Measurements from ENCODE around the gene HAUS5. TPM values are rescaled to one million over a fixed set of nuclear protein-coding genes. Genes with fewer than 3 reads are reported as not detected.
A peak's percentile ranks its signal among the peaks of the same experiment; 100 is the strongest.

HAUS5 gene
- total RNA-seq, 2 donors from 2014 or later, result 5.0 to 17.0 TPM

- Histone ChIP-seq H3K9ac (ENCODE audit: low read depth in 2 of 2, low read length in 2 of 2) (no peak overlapping the region), H3K36me3 (no peaks in the 10 kb centered on the region), H3K9me3 (no peaks in the 10 kb centered on the region), H3K4me1 (no peaks in the 10 kb centered on the region), H3K4me3 (no peak overlapping the region), H3K27ac (no peak overlapping the region), H3K27me3 (peaks cover 18% of the 10 kb centered on the region)
- no peak for DNase-seq
- intact Hi-C loops (cut with DNase I), result no loop called here
- no peak for TF ChIP-seq CTCF (IDR thresholded peaks at IDR 0.05)
These were observed 59.3 kb downstream of the HAUS5 start for GRCh38 chr19:35671818-35672217.

DNA sequence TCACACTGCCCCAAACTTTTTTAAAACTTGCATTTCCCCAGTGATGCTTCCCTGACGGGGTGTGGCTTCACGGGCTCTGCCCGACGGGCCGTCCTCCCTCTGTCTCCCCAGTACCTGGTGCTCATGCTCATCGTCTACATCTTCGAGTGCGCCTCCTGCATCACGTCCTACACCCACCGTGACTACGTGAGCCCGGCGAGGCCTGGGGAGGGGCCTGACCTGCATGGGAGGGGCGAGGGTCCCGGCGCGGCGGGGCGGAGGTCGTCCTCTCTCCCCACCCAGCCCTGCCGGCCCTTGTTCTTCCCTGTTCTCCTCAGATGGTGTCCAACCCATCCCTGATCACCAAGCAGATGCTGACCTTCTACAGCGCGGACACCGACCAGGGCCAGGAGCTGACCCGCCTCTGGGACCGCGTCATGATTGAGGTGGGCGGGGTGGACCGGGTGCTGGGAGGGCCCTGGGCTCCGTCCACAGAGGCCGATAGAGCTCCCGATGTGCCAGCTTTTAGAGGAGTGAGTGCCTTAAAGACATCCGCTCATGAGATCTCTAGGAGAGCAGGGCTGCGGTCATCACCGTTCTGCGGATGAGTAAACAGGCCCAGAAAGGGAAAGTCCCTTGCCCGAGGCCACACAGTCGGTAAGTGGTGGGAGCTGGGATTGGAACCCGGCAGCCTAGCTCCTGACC is 60.7 kb downstream of the HAUS5 start:
- TF ChIP-seq CTCF (IDR thresholded peaks at IDR 0.05), result no peak
- H3K9ac ChIP-seq (ENCODE audit: low read depth in 2 of 2, low read length in 2 of 2), result no peak overlapping the region
- no peaks in the 10 kb centered on the region for H3K36me3 ChIP-seq
- DNase-seq, result no peak
- H3K4me3 ChIP-seq, result peak overlapping the region; percentile 28
- no peak overlapping the region for H3K27ac ChIP-seq
- intact Hi-C loops (cut with DNase I), result no loop called here
- peaks cover 18% of the 10 kb centered on the region for H3K27me3 ChIP-seq
- no peaks in the 10 kb centered on the region for H3K9me3 ChIP-seq
- no peaks in the 10 kb centered on the region for H3K4me1 ChIP-seq

Other genes with a start within 250 kb of the HAUS5 start
- not detected for gene GPR42, start 241.7 kb upstream of the HAUS5 start, total RNA-seq
- gene FFAR2, start 164.5 kb upstream of the HAUS5 start, total RNA-seq, result under 1 TPM; 0.22 to 0.82 TPM
- not detected for gene KRTDAP, start 122.3 kb upstream of the HAUS5 start, total RNA-seq
- gene DMKN, start 99.1 kb upstream of the HAUS5 start, total RNA-seq, result 10 to 100 TPM; 12.8 to 14.6 TPM
- gene SBSN, start 84.4 kb upstream of the HAUS5 start, total RNA-seq, result not detected
- gene GAPDHS, start 79.3 kb upstream of the HAUS5 start, total RNA-seq, result not detected
- gene TMEM147, start 67.1 kb upstream of the HAUS5 start, total RNA-seq, result 100 to 1,000 TPM in 1 of 2 donors, 10 to 100 TPM in 1; 49.6 to 114 TPM
- not detected for gene ATP4A, start 49.1 kb upstream of the HAUS5 start, total RNA-seq
- not detected for gene PMIS2, start 26.6 kb upstream of the HAUS5 start, total RNA-seq
- gene RBM42, start 16.3 kb downstream of the HAUS5 start, total RNA-seq, result 100 to 1,000 TPM in 1 of 2 donors, 10 to 100 TPM in 1; 73.5 to 117 TPM
- 1 to 10 TPM; 1.4 to 1.9 TPM for gene ETV2, start 29.0 kb downstream of the HAUS5 start, total RNA-seq
- gene COX6B1, start 35.6 kb downstream of the HAUS5 start, total RNA-seq, result 100 to 1,000 TPM; 761 to 820 TPM
- not detected for gene UPK1A, start 53.8 kb downstream of the HAUS5 start, total RNA-seq
- under 1 TPM in 1 of 2 donors, not detected in 1; 0.32 TPM for gene ZBTB32, start 91.8 kb downstream of the HAUS5 start, total RNA-seq
- gene KMT2B, start 105.3 kb downstream of the HAUS5 start, total RNA-seq, result 10 to 100 TPM; 32.1 to 46.9 TPM
- 1 to 10 TPM; 5.4 to 6.9 TPM for gene IGFLR1, start 129.7 kb downstream of the HAUS5 start, total RNA-seq
- gene U2AF1L4, start 132.7 kb downstream of the HAUS5 start, total RNA-seq, result 10 to 100 TPM; 14.9 to 18.7 TPM
- 10 to 100 TPM; 73.8 to 87.4 TPM for gene PSENEN, start 132.9 kb downstream of the HAUS5 start, total RNA-seq
- 1 to 10 TPM; 5.1 to 7.5 TPM for gene LIN37, start 135.8 kb downstream of the HAUS5 start, total RNA-seq
- 10 to 100 TPM in 1 of 2 donors, 1 to 10 TPM in 1; 6.3 to 23.6 TPM for gene HSPB6, start 144.3 kb downstream of the HAUS5 start, total RNA-seq
- gene PROSER3, start 145.4 kb downstream of the HAUS5 start, total RNA-seq, result 10 to 100 TPM; 17.1 to 26.9 TPM
- gene ARHGAP33, start 162.8 kb downstream of the HAUS5 start, total RNA-seq, result 10 to 100 TPM in 1 of 2 donors, 1 to 10 TPM in 1; 6.0 to 25.0 TPM
- gene PRODH2, start 200.1 kb downstream of the HAUS5 start, total RNA-seq, result not detected
- gene NPHS1, start 239.8 kb downstream of the HAUS5 start, total RNA-seq, result not detected
- under 1 TPM in 1 of 2 donors, not detected in 1; 0.13 TPM for gene KIRREL2, start 244.2 kb downstream of the HAUS5 start, total RNA-seq